ENCODE measurements around the gene SCT.

SCT gene

DNA sequence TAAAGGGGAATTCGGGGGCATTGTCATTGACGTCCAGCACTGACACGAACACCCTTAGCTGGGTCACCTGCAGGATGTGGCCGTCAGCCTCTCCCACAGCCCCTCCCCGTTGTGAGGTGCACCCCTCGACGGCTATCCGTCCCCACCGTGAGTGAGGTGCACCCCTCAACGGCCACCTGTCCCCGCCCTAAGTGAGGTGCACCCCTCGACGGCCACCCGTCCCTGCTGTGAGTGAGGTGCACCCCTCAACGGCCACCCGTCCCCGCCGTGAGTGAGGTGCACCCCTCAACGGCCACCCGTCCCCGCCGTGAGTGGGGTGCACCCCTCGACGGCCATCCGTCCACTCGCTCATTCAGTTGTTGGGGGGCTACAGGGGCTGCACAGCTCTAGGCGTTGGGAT, 5.1 kb downstream of the SCT start:
- peaks cover 0 to 5% of the 10 kb centered on the region in 2 donors for H3K27me3 ChIP-seq
- H3K9me3 ChIP-seq = no peaks in the 10 kb centered on the region
- TF ChIP-seq, protein P1, sequence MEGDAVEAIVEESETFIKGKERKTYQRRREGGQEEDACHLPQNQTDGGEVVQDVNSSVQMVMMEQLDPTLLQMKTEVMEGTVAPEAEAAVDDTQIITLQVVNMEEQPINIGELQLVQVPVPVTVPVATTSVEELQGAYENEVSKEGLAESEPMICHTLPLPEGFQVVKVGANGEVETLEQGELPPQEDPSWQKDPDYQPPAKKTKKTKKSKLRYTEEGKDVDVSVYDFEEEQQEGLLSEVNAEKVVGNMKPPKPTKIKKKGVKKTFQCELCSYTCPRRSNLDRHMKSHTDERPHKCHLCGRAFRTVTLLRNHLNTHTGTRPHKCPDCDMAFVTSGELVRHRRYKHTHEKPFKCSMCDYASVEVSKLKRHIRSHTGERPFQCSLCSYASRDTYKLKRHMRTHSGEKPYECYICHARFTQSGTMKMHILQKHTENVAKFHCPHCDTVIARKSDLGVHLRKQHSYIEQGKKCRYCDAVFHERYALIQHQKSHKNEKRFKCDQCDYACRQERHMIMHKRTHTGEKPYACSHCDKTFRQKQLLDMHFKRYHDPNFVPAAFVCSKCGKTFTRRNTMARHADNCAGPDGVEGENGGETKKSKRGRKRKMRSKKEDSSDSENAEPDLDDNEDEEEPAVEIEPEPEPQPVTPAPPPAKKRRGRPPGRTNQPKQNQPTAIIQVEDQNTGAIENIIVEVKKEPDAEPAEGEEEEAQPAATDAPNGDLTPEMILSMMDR (IDR thresholded peaks at IDR 0.05) = no peak
- intact Hi-C loops (cut with DNase I; ENCODE audit: low total_unique reads) = no loop called here
- peaks cover 0 to 46% (median 5%) of the 10 kb centered on the region in 3 donors for H3K36me3 ChIP-seq
- no peak for DNase-seq
- H3K4me3 ChIP-seq = no peak overlapping the region
- peaks cover 0 to 7% (median 1%) of the 10 kb centered on the region in 4 donors for H3K4me1 ChIP-seq
- H3K27ac ChIP-seq = no peak overlapping the region

DNA sequence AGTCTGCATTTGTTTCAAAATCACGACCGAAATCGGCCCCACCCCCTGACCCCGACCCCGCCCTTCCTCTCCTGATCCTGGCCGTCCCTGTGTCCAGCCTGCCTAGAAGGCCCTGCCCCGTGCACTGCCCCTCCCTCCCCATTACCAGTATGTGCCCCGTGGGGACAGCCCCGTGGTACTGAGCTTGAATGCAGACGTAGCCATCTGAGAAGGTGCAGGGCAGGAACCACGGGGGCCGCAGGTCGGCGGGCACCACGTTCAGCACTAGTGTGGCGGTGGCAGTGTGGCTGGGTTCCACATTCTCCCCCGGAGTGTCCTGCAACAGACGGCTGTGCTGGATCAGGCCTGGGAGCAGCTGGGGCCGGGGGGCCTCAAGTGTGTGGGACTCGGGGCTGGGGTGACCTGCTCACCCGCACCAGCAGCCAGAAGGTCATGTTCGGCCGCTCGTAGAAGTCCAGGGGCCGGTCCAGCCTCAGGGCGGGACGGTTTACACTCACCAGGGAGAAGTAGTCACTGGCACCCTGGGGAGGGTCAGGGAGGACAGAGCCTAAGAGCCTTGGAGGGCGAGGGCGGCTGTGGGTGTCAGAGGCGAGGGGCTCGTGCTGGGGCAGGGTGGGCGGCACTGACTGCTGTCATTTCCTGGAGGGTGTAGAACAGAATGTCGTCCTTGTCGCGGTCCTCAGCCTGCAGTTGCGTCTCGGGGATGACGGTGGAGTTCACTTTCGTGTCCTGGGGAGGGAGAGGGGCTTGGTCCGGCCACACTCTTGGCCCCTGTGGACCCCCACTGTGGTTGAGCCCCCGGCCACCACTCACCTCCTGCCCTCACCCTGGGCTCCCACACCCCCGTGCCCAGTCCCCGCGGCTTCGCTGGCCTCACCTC, 5.8 kb downstream of the SCT start:
- peaks cover 0 to 46% (median 5%) of the 10 kb centered on the region in 3 donors for H3K36me3 ChIP-seq
- no peak for DNase-seq
- intact Hi-C loops (cut with DNase I; ENCODE audit: low total_unique reads) = no loop called here

DNA sequence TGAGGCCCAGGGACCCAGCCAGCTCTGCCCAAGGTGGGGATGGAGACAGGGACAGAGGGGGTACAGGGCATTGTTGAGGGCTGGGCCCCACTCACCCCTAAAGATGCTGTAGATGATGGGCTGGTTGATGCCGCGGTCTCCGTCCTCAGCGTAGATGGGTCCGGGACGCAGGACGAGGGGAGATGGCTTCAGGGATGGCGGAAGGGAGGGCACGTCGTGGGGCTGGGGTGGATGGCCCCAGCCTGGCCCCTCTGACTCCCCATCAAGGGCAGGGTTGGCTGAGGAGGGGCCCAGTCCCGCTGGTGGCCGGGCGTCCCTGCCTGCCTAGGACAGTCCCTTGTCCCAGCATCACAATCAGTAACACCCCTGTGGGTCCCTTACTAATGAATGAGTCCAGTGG, 6.8 kb downstream of the SCT start:
- no peak for DNase-seq
- Histone ChIP-seq H3K9me3 (no peaks in the 10 kb centered on the region), H3K4me1 (peaks cover 0 to 8% (median 4%) of the 10 kb centered on the region in 4 donors), H3K27me3 (peaks cover 0 to 5% of the 10 kb centered on the region in 2 donors), H3K27ac (no peak overlapping the region), H3K36me3 (peaks cover 0 to 46% (median 5%) of the 10 kb centered on the region in 3 donors), H3K4me3 (no peak overlapping the region)
- TF ChIP-seq, protein P1 (IDR thresholded peaks at IDR 0.05) = no peak
- intact Hi-C loops (cut with DNase I; ENCODE audit: low total_unique reads) = no loop called here

More for the DNA sequence above, 5.8 kb downstream of the SCT start:
- Histone ChIP-seq H3K9me3 (no peaks in the 10 kb centered on the region), H3K4me3 (no peak overlapping the region), H3K27me3 (peaks cover 0 to 5% of the 10 kb centered on the region in 2 donors), H3K27ac (no peak overlapping the region), H3K4me1 (peaks cover 0 to 3% (median 2%) of the 10 kb centered on the region in 4 donors)
- TF ChIP-seq, protein P1 (IDR thresholded peaks at IDR 0.05) = no peak

GRCh38 chr11:619628-620050, 7.3 kb downstream of the SCT start:
- no peak overlapping the region for H3K4me3 ChIP-seq
- H3K9me3 ChIP-seq = no peaks in the 10 kb centered on the region
- H3K27me3 ChIP-seq = peaks cover 0 to 1% of the 10 kb centered on the region in 2 donors
- TF ChIP-seq, protein P1 (IDR thresholded peaks at IDR 0.05) = no peak
- intact Hi-C loops (cut with DNase I; ENCODE audit: low total_unique reads) = no loop called here
- H3K36me3 ChIP-seq = peaks cover 0 to 44% (median 5%) of the 10 kb centered on the region in 3 donors
- H3K27ac ChIP-seq = no peak overlapping the region
- no peak for DNase-seq
- peaks cover 0 to 14% (median 9%) of the 10 kb centered on the region in 4 donors for H3K4me1 ChIP-seq

DNA sequence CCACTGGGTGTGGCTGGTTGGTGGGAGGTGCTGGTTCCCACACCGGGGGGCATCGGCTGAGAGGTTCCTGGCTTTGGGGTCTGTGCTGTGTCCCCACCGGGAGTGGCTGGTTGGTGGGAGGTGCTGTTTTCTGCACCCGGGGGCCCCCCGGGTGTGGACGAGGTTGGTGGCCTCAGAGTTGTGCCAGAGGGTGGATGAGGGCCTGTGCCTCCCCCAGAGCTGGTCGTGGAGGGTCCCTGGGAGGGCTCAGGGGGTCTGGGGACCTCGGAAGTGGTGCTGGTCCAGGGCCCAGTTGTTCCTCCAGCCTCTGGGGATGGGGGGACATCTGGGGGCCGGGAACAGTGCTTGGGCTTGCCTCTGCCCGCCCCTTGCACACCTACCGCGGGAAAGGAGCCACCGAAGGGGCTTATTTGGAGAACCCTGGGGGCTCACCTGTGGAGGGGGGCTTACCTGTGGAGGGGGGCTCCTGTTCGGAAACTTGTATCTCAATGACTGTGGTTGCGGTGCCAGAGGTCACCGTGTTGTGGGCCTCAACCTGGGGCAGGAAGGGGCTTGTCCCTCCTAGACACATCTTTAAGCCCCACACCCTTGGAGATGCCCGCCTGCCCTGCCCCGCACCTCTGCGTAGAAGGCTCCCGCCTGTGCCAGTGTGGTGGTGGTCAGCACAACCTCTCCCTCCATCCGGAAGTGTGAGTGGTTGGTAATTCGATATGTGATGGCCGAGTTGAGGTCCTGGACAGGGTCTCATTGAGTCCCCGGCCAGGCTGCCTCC, 7.9 kb downstream of the SCT start:
- DNase-seq = no peak
- H3K4me3 ChIP-seq = no peak overlapping the region
- peaks cover 0 to 20% (median 15%) of the 10 kb centered on the region in 4 donors for H3K4me1 ChIP-seq
- no peak overlapping the region for H3K27ac ChIP-seq
- no peaks in the 10 kb centered on the region for H3K27me3 ChIP-seq
- H3K36me3 ChIP-seq = peaks cover 0 to 40% (median 5%) of the 10 kb centered on the region in 3 donors
- H3K9me3 ChIP-seq = no peaks in the 10 kb centered on the region
- TF ChIP-seq, protein P1 (IDR thresholded peaks at IDR 0.05) = no peak
- intact Hi-C loops (cut with DNase I; ENCODE audit: low total_unique reads) = no loop called here
